GM19438 (cell line): ENCODE measurements around the gene ADH4.
"Not testable (repeated sequence)": the region's sequence is repeated elsewhere in the genome, so short reads cannot be mapped to it uniquely, and the experiment has no call there.

Source experiments
- ATAC-seq: cut with Tn5 transposase; IDR thresholded peaks from one replicate; pipeline ENCODE4 v1.9.1; 2021; ENCODE audit warnings: low read depth; ENCODE audit not compliant: unreplicated experiment

Gene ADH4

DNA sequence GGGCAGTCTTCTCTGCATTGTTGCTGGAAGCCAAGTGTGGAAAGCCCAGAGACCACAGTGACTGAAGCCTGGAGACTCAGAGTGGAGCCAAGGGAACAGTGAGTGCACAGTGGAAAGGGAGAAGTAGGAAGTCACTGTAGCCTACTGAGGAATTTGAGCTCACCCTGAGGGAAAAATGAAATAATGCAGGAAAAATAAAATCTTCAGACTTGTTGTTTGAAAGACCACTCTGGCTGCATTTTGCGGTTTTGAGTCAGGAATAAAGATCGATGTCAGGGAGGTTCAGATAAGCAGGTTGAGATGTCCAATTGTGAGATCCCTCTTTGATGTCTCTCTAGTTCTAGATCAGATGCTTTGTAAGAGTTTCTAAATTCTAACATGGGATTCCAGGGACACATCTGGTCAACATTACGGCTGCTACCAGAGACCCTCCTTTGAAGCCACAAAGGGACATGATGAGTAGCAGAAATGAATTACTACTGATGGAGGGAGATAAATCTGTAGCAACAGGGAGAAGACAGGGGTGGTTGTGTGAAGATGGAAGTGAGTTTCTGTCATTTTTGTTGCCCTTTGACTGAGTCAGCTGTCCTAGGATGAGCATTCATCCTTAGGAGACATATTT, 8.4 kb downstream of the ADH4 start:
- no peak for ATAC-seq

DNA sequence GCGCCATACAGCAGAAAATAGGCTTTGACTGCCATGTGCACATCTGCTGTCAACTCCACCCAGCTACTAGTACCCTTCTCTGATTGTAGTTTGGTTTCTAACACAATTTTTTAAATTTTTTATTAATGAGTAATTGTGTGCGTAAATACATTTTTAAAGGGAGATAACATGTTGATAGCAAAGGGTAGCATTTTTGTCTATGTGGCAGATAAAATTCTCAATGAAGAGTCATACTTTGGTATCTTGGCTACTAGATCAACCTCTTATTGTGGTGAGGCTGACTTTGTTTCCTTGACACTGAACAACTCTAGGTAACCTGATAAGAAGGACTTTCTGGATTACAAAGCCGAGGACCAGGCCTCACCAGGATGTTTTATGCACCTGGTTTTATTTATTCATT, 9.5 kb downstream of the ADH4 start:
- no peak for ATAC-seq

DNA sequence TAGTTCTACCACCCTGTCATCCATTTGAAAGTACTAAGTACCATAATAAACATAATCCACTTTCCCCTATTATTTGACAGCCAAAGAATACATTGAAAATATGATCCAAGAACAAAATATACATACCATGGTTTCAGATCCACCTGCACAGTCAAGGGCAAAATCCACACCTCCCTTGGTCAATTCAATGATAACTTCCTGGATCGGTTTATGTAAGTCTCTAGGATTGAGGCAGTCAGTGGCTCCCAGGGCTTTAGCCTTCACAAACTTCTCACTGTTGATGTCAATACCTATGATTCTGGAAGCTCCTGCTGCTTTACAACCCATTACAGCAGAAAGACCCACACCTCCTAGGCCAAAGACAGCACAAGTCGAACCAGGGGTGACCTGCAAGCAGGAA, 12.7 kb downstream of the ADH4 start:
- no peak for ATAC-seq

DNA sequence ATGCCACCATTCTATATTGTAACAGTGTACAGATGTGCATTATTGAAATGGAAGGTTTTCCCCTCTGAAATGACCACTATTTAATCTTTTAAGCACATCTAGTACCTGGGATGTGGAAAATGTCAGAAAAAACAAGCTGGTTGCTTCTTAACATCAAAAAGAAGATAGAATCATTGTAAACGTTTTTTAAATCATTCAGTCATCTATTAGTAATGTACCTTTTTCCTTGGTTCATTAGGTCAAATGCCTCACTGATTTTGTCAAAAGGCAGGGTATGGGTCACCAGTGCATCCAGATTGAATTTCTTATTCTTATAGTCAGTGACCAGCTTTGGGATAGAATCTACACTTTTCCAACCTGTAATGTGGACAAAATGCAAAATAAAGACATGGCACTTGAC, 17.7 kb downstream of the ADH4 start:
- no peak for ATAC-seq

DNA sequence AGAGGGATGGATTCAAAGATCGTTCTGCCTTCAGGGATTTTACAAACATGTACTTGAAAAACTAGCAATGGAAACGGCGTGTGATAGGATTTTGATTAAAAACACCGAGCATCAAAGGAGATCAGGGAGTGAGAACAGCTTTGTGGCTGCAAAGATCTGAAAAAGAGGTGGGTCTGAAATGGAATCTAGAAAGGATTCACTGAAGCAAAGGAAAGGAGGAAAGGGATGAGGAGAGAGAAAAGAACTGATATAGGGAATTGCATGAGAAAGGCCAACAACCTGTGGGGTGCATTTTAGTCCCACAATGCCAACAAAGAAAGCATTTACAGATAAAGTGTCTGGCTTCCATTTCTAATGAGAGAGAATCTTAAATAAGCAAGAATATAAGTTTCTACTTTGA, 23.1 kb downstream of the ADH4 start:
- ATAC-seq: no peak

DNA sequence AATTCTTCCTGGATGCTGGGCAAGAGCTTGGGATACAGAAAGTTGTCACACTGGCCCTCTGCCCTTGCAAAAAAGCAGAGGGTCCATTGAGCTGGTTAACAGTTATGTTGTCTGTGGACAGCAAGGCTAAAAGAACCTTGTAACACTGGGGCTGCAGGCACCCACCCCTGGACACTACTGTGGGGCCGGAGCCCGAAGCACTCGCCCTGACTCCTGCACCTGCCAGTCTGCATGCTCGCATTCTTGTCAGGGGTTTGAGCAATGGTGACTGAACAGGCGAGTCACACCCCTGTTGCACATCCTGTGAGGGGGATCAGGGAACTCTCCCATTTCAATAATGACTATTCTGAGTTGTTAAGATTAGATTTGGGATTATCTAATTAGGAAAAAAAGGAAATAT, 23.6 kb downstream of the ADH4 start:
- ATAC-seq: no peak

DNA sequence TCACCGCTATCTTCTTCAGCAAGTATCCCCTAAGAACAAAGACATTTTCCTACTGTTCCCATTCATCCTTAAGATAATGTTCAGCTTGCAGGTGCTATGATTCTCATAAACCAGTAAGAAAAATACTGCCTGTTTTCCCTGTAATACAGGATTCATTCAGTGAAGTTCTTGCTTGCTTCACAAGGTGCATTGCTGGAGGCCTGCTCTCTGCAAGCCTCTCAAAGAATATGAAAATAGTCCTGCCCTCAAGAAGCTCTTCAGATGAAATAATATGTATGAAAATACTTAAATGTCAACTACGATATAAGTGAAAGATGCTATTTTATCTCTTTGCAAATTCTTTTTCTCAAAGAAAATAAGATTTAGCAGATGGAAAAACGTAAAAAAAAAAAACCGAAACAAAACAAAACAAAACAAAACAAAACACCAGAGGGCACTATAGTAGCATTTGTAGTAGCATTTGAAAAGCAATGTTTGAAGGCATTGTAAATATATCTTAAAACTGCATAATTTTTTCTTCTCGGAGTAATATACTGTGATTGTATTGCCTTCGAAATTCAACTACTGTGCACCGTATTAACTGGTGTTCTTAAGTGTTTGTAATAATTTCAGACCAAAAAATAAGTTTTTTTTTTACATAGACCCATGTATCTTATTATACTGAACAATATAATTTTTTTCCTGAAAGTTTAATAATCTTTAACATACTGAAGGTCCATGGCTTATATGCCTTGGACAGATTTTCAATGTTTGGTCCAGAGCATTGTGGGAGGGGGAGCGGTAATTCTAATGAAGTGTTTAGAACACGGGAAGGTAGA, 26.0 kb downstream of the ADH4 start:
- ATAC-seq: no peak

DNA sequence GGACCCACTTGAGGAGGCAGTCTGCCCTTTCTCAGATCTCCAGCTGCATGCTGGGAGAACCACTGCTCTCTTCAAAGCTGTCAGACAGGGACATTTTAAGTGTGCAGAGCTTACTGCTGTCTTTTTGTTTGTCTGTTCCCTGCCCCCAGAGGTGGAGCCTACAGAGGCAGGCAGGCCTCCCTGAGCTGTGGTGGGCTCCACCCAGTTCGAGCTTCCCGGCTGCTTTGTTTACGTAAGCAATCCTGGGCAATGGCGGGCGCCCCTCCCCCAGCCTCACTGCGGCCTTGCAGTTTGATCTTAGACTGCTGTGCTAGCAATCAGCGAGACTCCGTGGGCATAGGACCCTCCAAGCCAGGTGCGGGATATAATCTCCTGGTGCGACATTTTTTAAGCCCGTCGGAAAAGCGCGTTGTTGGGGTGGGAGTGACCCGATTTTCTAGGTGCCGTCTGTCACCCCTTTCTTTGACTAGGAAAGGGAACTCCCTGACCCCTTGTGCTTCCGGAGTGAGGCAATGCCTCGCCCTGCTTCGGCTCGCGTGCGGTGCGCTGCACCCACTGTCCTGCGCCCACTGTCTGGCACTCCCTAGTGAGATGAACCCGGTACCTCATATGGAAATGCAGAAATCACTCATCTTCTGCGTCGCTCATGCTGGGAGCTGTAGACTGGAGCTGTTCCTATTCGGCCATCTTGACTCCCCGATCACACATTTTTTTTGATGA, 26.8 kb downstream of the ADH4 start:
- not testable (repeated sequence) for ATAC-seq

DNA sequence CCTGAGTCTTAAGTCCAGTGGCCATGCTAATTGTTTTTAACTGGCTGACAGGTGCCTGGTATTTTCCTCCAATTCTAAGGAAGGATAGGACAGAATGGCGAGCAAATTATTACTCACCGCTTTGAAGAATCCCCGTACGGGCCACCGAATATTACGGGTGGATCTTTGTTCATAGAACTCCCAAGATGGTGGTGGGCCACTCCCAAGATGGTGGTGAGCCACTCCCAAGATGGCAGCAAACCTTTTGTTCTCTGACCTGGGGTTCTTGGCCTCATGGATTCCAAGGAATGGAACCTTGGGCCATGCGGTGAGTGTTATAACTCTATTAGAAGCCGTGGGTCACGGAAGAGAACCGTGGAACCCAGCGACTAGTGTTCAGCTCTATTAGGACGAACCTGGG, 34.8 kb downstream of the ADH4 start:
- not testable (repeated sequence) for ATAC-seq

DNA sequence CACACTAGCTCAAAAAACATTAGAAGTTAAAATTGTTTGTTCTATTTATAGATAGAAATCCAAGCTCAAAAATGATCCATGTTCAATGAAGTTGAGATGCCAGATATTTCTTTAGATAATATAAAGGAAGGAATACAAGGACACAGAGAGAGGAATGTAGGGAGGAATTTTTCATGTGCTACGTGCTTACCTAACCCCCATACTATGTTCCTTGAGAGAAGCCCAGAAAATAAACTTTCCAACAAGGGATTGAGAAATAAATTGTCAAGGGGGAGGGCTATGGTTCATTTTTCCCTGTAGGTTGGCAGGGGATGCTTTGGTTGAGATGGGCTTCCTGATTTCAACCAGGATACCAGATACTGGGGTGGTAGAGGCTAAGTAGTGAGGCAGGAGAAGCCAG, 39.9 kb downstream of the ADH4 start:
- ATAC-seq: no peak

DNA sequence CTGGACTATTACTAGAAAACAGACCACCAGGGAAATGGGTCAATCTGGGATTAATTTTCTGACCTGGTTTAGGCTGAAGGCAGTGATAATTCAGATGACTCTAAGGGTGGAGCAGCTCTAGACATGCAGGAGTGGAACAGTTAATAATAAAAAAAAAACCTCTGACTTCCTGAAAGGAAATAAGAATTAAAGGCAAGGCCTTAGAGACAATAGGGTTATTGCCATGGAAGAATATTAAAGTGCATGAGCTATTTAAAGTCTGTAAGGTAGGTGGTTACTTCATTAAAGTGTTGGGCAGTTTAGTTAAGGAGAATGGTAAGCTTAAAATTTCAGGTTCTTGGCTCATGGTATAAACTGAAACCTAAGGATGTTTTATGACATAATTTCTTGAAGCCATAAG, 40.9 kb downstream of the ADH4 start:
- ATAC-seq: no peak

DNA sequence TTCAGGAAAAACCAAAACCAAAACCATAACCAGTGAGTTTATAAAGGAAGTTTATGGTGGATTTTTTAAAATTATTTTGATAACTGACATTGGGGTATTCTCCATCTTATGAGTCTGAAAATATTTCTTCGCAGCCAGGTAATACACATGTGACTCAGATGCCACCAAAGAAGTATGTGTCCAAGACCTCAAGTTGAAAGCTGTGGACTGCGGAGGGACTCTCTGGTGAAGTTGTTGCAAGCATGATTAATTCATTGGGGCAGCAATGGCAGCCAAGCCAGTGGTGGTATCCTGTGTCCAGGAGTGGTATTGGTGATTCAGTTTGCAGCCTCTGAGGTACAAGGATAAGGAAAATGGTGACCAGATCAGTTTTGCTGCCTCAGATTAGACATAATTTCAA, 41.5 kb downstream of the ADH4 start:
- no peak for ATAC-seq

DNA sequence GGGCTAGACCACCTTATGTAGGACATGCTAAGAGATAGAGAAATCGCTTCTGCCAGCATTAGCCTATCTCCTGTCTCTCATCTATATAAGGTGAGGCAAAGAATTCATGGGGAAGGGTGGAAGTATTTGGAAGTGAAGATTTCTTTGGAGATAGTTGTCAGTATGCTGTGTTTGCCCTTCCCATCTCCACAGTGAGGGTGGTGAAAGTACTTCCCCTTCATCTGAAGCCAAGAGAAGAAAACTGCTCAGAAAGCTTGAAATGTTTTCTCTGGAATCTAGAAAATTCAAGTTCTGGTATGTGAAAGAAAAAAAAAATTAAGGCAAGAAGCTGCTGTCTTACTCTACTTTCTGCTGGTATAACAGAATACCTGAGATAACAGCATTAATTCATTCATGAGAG, 43.2 kb downstream of the ADH4 start:
- no peak for ATAC-seq

DNA sequence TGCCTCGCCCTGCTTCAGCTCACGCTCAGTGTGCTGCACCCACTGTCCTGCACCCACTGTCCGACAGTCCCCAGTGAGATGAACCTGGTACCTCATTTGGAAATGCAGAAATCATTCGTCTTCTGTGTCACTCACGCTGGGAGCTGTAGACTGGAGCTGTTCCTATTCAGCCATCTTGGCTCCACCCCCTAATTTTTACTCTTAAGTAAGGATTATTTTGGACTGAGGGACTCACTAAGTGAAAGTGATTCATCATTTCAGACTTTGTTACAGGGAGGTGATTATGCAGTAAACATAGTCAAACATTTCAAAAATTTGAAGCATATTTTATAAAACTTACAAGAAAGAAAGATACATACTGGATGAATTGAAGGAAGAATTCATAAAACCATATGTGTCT, 44.3 kb downstream of the ADH4 start:
- not testable (repeated sequence) for ATAC-seq

DNA sequence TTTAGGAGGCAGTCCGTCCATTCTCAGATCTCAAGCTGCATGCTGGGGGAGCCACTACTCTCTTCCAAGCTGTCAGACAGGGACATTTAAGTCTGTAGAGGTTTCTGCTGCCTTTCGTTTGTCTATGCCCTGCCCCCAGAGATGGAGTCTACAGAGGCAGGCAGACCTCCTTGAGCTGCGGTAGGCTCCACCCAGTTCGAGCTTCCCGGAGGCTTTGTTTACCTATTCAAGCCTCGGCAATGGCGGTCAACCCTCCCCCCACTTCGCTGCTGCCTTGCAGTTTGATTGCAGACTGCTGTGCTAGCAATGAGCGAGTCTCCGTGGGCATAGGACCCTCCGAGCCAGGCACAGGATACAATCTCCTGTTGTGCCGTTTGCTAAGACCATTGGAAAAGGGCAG, 44.8 kb downstream of the ADH4 start:
- ATAC-seq: no peak

DNA sequence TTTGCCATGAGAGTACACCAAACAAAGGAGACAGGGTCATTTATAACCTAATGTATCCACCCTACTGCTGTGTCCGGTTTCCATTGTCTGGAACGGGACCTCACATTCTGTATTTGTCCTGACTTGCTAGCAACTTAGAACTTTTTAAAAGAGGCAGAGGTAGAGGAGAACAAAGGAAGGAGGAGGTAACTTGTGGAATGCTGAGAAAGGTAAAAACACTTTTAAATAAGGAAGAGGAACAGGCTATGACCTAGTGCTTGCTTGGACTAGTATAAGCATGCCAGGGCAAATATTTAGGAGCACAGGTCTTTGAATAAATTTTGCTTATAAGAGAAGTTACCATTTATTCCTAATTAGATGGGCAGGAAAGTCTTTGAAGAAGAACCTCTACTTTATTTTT, 52.3 kb downstream of the ADH4 start:
- not testable (repeated sequence) for ATAC-seq

DNA sequence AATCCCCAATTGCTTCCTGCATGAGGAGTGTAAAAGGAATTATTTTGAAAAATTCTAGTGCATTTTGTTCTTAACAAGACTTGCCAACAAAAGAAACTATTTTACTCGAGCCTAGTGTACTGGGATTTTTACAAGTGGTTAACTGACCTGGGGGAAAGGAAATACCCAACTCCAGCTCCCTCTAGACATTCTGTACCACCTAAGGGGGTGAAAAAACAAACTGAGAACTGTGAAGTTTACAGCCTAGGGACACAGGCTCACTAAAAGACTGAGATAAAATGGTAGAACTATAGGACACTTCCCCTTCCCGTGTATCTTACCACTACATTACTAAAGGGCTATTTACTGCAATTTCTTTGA, 52.9 kb downstream of the ADH4 start:
- no peak for ATAC-seq

DNA sequence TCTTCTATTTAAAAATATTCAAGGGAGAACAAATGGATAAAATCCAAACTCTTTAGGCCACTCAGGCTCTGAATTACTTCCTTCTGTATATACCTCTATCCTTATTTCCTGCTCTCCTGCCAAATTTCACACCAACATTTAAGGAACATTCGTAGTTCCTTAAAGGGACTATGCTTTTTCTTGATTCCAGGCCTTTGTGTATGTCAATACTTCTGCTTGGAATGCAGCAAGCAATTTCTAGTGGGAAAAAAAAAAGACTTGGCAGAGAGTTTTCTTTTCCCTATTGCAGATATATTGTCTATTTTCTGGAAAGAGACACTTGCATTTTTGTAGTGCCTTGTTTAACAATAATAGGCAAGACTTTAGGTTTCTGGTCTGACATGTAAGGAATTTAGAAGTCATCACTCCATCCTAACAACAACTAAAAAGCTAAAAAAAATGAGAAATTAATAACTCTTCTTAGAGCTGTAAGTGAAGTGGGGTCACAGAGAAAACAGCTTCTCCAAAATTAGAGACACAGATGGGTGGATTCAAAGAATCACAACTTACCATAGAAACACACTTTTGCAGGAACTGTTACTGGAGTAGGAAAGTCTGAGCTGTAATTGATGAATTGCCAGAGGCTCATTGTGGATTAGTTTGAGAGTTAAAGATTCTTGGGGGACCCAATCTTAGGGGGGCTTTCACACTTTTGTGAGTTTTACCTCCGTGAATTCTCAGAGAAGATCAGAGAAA, 53.4 kb downstream of the ADH4 start:
- ATAC-seq: no peak

DNA sequence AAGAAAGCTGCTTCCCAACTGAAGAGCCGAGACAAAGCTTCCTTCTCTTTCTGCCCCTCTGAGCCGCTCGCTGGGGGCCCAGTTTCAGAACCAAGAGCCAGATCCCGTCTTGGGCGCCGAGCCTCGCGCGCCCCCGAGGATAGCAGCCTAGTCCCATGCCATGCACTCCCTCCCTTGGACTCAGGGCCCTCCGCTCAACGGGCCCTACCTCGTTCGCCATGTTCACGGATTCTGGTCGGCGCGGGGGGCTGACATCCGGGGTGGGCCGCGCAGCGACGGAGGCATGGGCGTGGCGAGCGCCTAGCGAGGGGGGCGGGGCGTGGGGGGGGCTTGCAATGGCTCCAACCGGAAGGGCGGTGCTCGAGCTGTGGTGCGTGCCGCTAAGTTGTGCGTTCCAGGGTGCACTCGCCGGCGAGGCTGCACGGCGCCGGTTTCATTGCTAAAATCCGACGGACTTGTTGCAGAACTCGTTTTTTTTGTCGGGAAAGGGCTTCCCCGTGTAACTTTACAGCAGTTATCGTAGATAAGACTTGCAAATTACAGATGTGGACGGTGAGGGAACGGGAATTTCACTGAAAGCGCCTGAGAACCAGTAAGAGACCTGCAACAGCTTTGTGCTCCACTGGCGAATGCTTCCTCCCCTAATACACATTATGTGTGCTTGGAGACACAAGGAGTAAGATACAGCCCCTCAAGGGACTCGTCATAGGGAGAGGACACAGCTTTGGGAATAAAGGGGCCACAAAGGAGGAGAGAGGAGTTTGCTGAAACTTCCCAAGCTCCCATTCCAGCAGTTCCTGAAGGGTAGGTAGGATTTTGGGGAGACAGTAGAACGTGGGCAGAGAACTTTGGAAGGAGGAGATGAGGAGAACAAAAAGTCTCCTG, 55.4 kb downstream of the ADH4 start, which contains the start of gene ADH5:
Gene ADH5, minus strand, starts transcription at position 308 of the 885 bp plus-strand sequence. Its CDS starts 88 bp downstream, at position 220.
- peak; percentile 88 for ATAC-seq

DNA sequence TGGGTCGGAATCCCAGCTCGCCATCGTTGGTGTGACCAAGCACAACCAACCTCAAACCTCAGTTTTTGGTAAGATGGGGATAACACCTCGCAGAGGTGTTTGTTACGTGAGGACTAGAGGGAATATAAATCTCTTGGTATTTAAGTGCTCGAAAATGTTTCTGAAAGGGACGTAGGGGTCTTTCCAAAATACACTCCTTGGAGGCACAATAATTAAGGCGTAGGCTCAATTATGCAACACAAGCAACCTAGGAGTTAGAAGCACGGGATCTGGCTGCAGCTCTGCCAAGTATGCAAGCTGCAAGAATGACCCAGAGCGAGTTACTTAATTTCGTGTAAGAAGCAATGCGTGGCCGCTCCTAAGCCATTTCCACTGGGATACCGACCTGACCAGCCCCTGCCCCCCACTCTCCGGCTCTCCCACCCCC, 56.1 kb downstream of the ADH4 start:
- peak; percentile 18 for ATAC-seq
